AG10803 (cell line): ENCODE results near the gene COPS4.
"Not testable (repeated sequence)": the region's sequence is repeated elsewhere in the genome, so short reads cannot be mapped to it uniquely, and the experiment has no call there.

Experiments used
- DNase-seq: peaks from one replicate; pipeline ENCODE4 v3.0.0; 2010; ENCODE audit warnings: low read depth
- H3K4me3 ChIP-seq: 2 replicates; pipeline ENCODE4 v1.5.1; 2011; ENCODE audit warnings: mild to moderate bottlenecking, low read length, control low read depth
- TF ChIP-seq, protein P1 (sequence below): conservative IDR thresholded peaks from 2 replicates; pipeline ENCODE4 v1.5.1; 2011; ENCODE audit warnings: mild to moderate bottlenecking, low read length, control low read depth, inconsistent platforms

Gene COPS4

DNA sequence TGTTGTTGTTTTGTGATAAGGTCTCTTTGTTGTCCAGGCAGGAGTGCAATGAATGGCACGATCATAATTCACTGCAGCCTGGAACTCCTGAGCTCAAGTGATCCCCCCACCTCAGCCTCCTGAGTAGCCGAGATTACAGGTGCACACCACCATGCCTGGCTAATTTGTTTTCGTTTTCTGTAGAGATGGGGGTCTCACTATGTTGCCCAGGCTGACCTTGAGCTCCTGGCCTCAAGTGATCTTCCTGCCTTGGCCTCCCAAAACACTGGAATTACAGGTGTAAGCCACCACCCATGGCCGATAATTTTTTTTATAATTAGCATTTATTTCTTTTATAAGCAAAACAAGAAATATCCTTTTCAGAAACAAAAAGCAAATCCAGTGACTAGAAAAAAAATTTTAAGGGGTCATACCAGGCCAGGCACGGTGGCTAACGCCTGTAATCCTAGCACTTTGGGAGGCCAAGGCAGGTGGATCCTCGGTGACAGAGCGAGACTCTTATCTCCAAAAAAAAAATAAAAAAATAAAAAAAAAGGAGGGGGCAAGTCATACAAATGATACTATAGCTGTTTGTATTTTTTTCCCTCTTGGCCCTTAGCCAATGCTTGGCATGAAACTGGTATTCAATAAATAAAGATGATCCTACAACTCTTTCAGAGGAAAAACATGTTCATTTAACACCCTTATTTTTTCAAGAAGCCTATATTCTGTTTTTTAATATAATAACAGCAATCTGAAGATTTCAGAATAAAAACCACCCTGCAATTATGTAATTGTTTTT is 76.2 kb downstream of the COPS4 start:
- TF ChIP-seq, protein P1, sequence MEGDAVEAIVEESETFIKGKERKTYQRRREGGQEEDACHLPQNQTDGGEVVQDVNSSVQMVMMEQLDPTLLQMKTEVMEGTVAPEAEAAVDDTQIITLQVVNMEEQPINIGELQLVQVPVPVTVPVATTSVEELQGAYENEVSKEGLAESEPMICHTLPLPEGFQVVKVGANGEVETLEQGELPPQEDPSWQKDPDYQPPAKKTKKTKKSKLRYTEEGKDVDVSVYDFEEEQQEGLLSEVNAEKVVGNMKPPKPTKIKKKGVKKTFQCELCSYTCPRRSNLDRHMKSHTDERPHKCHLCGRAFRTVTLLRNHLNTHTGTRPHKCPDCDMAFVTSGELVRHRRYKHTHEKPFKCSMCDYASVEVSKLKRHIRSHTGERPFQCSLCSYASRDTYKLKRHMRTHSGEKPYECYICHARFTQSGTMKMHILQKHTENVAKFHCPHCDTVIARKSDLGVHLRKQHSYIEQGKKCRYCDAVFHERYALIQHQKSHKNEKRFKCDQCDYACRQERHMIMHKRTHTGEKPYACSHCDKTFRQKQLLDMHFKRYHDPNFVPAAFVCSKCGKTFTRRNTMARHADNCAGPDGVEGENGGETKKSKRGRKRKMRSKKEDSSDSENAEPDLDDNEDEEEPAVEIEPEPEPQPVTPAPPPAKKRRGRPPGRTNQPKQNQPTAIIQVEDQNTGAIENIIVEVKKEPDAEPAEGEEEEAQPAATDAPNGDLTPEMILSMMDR = no peak
- no peak overlapping the region for H3K4me3 ChIP-seq
- no peak for DNase-seq

DNA sequence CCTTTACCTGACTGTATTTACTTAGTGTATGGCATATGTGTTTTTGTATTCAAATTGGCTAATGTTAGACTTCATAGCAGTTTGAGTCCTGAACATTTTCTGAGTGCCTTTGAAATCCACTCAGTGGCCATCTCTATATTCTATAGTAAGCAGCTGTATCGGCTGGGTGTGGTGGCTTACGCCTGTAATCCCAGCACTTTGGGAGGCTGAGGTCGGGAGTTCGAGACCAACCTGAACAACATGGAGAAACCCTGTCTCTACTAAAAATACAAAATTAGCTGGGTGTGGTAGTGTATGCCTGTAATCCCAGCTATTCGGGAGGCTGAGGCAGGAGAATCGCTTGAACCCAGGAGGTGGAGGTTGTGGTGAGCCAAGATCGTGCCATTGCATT is 76.8 kb downstream of the COPS4 start:
- DNase-seq, H3K4me3 ChIP-seq: not testable (repeated sequence)

DNA sequence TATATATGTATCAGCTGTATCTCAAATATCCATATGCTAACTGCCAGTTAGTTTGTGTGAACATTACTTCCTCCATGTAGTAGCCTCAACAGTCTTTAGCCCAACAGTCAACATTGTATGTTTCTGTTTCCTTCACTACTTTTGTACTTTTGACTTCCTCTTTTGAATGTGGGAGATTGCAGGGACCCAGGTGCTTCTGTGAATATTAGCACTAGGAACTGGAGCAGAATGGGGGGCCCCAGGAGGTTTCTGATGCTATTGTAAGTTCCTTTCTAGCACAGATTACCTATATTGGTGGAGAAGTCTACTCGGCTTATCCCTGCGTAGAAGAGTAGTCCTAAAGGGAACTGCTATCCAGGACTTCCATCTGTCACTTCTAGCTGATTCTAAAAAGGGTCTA is 77.2 kb downstream of the COPS4 start:
- no peak overlapping the region for H3K4me3 ChIP-seq
- DNase-seq = no peak
- TF ChIP-seq, protein P1 = no peak

DNA sequence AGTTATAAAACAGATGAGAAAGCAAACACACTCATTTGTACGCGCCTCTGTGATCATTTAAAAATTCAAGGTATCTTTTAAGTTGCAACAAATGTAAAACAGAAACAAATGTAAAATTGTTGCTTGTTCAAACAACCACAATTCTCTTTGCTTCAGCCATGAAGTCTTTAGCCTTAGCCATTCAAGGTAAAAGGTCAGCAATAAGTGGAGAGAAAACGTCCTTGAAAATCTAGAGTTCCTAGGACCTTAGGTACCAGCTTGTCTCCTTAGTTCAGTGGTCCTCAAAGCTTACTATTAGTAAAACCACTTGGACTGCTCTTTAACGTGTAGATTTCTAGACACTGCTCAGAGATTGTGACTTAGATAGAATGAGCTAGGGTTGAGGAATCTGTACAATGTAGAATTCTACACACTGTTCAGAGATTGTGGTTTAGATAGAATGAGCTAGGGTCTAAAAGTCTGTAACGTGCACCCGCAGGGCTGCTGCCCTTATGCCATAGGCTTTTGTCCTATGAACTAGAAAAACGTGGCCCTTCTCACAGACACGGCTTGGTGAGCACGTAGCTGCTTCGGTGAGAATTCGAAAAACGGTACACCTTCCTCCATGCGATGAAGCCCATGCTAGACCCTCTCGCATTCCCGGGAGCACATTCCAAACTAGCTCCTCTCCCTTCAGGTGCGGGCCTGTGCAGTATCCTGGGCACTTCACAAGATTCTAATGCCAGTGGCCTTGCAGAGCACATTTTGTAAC is 77.9 kb downstream of the COPS4 start:
- H3K4me3 ChIP-seq = no peak overlapping the region
- TF ChIP-seq, protein P1 = no peak
- DNase-seq = peak; percentile 52

DNA sequence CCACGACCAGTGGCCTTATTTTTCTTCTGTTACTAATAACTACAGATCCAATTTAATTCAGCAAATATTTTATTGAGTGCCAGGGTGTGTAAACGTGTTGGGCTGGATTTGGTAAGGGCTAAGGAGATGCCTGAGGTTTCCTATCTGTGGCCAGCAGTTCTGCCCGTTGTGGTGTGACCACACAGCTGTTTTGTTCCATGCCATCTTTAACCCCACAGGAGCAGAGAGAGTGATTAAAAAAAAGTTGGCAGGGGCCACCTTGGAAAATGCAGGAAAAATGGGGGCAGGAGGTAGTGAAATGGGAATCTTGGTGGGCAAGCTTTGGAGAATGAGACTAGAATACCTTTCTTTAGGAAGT is 78.4 kb downstream of the COPS4 start:
- TF ChIP-seq, protein P1 = no peak
- H3K4me3 ChIP-seq = no peak overlapping the region
- DNase-seq = peak; percentile 67

DNA sequence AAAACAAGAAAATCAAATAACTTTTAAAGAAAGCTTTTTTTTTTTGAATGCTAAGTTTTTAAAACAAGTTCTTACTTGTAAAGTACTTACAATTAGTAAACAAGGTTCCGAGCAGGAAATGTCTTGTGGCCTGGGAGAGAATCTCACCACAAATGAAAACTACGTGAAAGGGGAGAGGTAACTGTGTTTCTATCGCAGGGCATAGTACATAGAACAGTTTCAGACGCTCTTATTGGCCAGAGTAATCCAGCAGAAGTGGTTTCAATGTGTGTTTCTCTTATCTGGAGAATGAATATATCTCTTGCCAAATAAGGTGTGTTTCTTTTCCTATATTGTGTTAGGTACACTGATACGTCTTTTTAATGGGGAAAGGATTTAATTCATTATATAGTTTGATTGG is 79.6 kb downstream of the COPS4 start, which contains the start of gene PLAC8:
Gene PLAC8, minus strand, starts transcription at position 154 of the 400 bp plus-strand sequence. CDS start 6,808 bp downstream, outside the sequence.
- DNase-seq = no peak
- TF ChIP-seq, protein P1 = no peak
- no peak within 1 kb of the TSS for H3K4me3 ChIP-seq

DNA sequence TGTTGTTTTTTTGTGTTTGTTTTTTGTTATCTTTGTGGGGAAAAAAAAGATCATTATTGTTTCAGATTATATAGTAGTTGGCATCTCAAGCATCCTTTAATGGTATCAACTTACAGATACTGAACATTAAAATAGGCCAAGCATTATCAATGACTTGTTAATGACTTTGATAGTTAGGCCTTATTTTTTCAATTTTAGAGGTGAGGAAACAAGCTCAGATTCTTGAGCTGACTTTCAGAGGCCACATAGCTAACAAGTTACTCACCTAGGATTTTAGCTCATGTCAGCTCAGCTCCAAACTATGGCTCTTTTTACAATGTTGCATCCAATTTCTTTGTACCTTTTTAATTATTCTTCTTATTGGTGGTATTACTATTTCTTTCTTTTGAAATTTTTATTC is 80.0 kb downstream of the COPS4 start:
- no peak overlapping the region for H3K4me3 ChIP-seq
- DNase-seq = peak; percentile 79
- TF ChIP-seq, protein P1 = no peak
